ENCODE results near the gene UMOD.

UMOD gene

GRCh38 chr16:20352615-20353014 lies at the start of gene UMOD:
UMOD (minus strand) TSS chr16:20352715; CDS start chr16:20350737, 1,978 bp downstream.
- TF ChIP-seq, protein P1, sequence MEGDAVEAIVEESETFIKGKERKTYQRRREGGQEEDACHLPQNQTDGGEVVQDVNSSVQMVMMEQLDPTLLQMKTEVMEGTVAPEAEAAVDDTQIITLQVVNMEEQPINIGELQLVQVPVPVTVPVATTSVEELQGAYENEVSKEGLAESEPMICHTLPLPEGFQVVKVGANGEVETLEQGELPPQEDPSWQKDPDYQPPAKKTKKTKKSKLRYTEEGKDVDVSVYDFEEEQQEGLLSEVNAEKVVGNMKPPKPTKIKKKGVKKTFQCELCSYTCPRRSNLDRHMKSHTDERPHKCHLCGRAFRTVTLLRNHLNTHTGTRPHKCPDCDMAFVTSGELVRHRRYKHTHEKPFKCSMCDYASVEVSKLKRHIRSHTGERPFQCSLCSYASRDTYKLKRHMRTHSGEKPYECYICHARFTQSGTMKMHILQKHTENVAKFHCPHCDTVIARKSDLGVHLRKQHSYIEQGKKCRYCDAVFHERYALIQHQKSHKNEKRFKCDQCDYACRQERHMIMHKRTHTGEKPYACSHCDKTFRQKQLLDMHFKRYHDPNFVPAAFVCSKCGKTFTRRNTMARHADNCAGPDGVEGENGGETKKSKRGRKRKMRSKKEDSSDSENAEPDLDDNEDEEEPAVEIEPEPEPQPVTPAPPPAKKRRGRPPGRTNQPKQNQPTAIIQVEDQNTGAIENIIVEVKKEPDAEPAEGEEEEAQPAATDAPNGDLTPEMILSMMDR (conservative IDR thresholded peaks at IDR 0.05; ENCODE audit: low read depth, low read length) = no peak
- no peak within 1 kb of the TSS for H3K4me3 ChIP-seq (ENCODE audit: low read depth, low read length)
- no peak for DNase-seq (ENCODE audit: low read depth)

- TF ChIP-seq, protein P1 (conservative IDR thresholded peaks at IDR 0.05; ENCODE audit: low read depth, low read length) = no peak
- no peak for DNase-seq (ENCODE audit: low read depth)
- H3K4me3 ChIP-seq (ENCODE audit: low read depth, low read length) = no peak overlapping the region
These were observed 49.0 kb upstream of the UMOD start for GRCh38 chr16:20401475-20402016.

DNA sequence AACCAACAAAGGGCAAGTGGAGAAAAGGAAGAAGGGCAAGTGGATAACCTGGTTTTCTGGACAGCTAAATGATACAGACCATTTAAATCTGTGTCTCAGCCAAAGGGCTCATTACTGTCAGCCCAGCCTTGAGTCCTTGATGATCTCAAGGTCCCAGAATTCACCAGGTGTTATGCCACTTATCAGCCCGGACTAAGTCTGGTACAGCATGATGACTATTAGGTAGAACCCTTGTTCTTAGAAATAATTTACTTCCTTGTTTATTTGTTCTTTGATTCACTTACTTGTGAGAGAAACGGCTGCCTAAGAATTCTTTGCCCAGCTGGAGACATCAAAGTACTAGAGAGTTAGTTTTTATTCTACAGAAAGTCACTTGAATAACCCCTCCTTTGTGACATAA lies 48.6 kb upstream of the UMOD start:
- no peak for DNase-seq (ENCODE audit: low read depth)
- H3K4me3 ChIP-seq (ENCODE audit: low read depth, low read length) = no peak overlapping the region
- TF ChIP-seq, protein P1 (conservative IDR thresholded peaks at IDR 0.05; ENCODE audit: low read depth, low read length) = no peak

- H3K4me3 ChIP-seq (ENCODE audit: low read depth, low read length) = no peak overlapping the region
- TF ChIP-seq, protein P1 (conservative IDR thresholded peaks at IDR 0.05; ENCODE audit: low read depth, low read length) = no peak
- no peak for DNase-seq (ENCODE audit: low read depth)
These were observed 46.7 kb upstream of the UMOD start for GRCh38 chr16:20399185-20399584.

DNA sequence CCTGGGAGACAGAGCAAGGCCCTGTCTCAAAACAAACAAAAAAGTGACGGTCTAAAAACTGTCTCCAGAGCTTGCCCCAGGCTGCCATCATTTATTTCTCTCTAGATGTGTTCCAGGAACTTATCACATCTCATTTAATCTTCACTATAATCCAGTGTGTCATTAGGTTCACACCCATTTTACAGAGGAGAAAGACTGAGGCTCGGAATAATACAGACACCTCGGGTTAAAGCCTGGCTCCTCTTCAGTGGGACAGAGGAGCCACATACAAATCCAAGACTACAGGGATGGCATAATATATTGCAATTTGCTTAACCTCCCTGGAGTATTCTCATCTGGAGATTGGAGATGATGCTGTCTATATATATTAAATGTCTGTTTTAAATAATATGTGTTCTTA lies 46.1 kb upstream of the UMOD start:
- no peak overlapping the region for H3K4me3 ChIP-seq (ENCODE audit: low read depth, low read length)
- no peak for DNase-seq (ENCODE audit: low read depth)
- TF ChIP-seq, protein P1 (conservative IDR thresholded peaks at IDR 0.05; ENCODE audit: low read depth, low read length) = no peak

GRCh38 chr16:20397468-20398074 lies 45.1 kb upstream of the UMOD start:
- TF ChIP-seq, protein P1 (conservative IDR thresholded peaks at IDR 0.05; ENCODE audit: low read depth, low read length) = no peak
- no peak overlapping the region for H3K4me3 ChIP-seq (ENCODE audit: low read depth, low read length)
- DNase-seq (ENCODE audit: low read depth) = no peak
